BLaER1 (cell line): Measurements from ENCODE around the gene MCHR2.

Source experiments
- H3K27ac ChIP-seq: shearing (Covaris generic); formaldehyde crosslinking; 2 replicates; pipeline ENCODE4 v1.8.1; 2022
- H3K27me3 ChIP-seq: shearing (Covaris generic); formaldehyde crosslinking; 2 replicates; pipeline ENCODE4 v1.8.1; 2022
- H3K36me3 ChIP-seq: shearing (Covaris generic); formaldehyde crosslinking; 2 replicates; pipeline ENCODE4 v1.8.1; 2022
- H3K4me1 ChIP-seq: shearing (Covaris generic); formaldehyde crosslinking; 2 replicates; pipeline ENCODE4 v1.8.1; 2022
- H3K4me2 ChIP-seq: shearing (Covaris generic); formaldehyde crosslinking; 2 replicates; pipeline ENCODE4 v1.8.1; 2022
- H3K4me3 ChIP-seq: shearing (Covaris generic); formaldehyde crosslinking; 2 replicates; pipeline ENCODE4 v1.8.1; 2022
- H3K9ac ChIP-seq: shearing (Covaris generic); formaldehyde crosslinking; 2 replicates; pipeline ENCODE4 v1.8.1; 2022
- H3K9me3 ChIP-seq: shearing (Covaris generic); formaldehyde crosslinking; 2 replicates; pipeline ENCODE4 v1.8.1; 2022
- H4K20me1 ChIP-seq: shearing (Covaris generic); formaldehyde crosslinking; 2 replicates; pipeline ENCODE4 v1.8.1; 2022
- Cebpa-rat ChIP-seq: shearing (Covaris generic); IDR thresholded peaks from 2 replicates; pipeline ENCODE4 v1.8.1; 2022

The MCHR2 gene

GRCh38 chr6:99991955-99992354 lies 2.1 kb downstream of the MCHR2 start:
- no peaks in the 10 kb centered on the region for H3K27me3 ChIP-seq

GRCh38 chr6:99980741-99981140 lies 13.3 kb downstream of the MCHR2 start:
- H3K27me3 ChIP-seq, result no peaks in the 10 kb centered on the region
- no peaks in the 10 kb centered on the region for H3K36me3 ChIP-seq
- no peak overlapping the region for H3K4me3 ChIP-seq

More at GRCh38 chr6:99991955-99992354, 2.1 kb downstream of the MCHR2 start:
- no peaks in the 10 kb centered on the region for H3K36me3 ChIP-seq
- no peak overlapping the region for H3K4me2 ChIP-seq
- peaks cover 13% of the 10 kb centered on the region for H3K9me3 ChIP-seq
- no peaks in the 10 kb centered on the region for H3K4me1 ChIP-seq
- TF ChIP-seq Cebpa-rat, result no peak
- H3K27ac ChIP-seq, result no peak overlapping the region
- H4K20me1 ChIP-seq, result no peaks in the 10 kb centered on the region
- no peak overlapping the region for H3K9ac ChIP-seq
- no peak overlapping the region for H3K4me3 ChIP-seq

GRCh38 chr6:99979953-99980352 lies 14.1 kb downstream of the MCHR2 start:
- Histone ChIP-seq H3K4me3 (no peak overlapping the region), H3K4me1 (no peaks in the 10 kb centered on the region), H3K27me3 (no peaks in the 10 kb centered on the region), H3K27ac (no peak overlapping the region), H4K20me1 (no peaks in the 10 kb centered on the region), H3K9ac (no peak overlapping the region), H3K9me3 (no peaks in the 10 kb centered on the region), H3K4me2 (no peak overlapping the region), H3K36me3 (no peaks in the 10 kb centered on the region)
- TF ChIP-seq Cebpa-rat, result no peak

More at GRCh38 chr6:99980741-99981140, 13.3 kb downstream of the MCHR2 start:
- no peak overlapping the region for H3K27ac ChIP-seq
- no peak overlapping the region for H3K9ac ChIP-seq
- H3K9me3 ChIP-seq, result no peaks in the 10 kb centered on the region
- no peaks in the 10 kb centered on the region for H4K20me1 ChIP-seq
- no peak overlapping the region for H3K4me2 ChIP-seq
- no peak for TF ChIP-seq Cebpa-rat
- no peaks in the 10 kb centered on the region for H3K4me1 ChIP-seq

GRCh38 chr6:99967052-99967451 lies 27.0 kb downstream of the MCHR2 start:
- no peak for TF ChIP-seq Cebpa-rat
- Histone ChIP-seq H3K36me3 (no peaks in the 10 kb centered on the region), H3K9me3 (no peaks in the 10 kb centered on the region), H3K4me1 (no peaks in the 10 kb centered on the region), H3K27me3 (no peaks in the 10 kb centered on the region), H3K4me3 (no peak overlapping the region), H3K27ac (no peak overlapping the region), H4K20me1 (no peaks in the 10 kb centered on the region), H3K9ac (no peak overlapping the region), H3K4me2 (no peak overlapping the region)

- Histone ChIP-seq H4K20me1 (no peaks in the 10 kb centered on the region), H3K27ac (no peak overlapping the region), H3K36me3 (no peaks in the 10 kb centered on the region), H3K9ac (no peak overlapping the region), H3K9me3 (peaks cover 27% of the 10 kb centered on the region), H3K4me2 (no peak overlapping the region), H3K4me3 (no peak overlapping the region), H3K27me3 (no peaks in the 10 kb centered on the region), H3K4me1 (no peaks in the 10 kb centered on the region)
- no peak for TF ChIP-seq Cebpa-rat
Observed at GRCh38 chr6:99960027-99960426, 34.0 kb downstream of the MCHR2 start.

GRCh38 chr6:99951016-99951805 lies 42.8 kb downstream of the MCHR2 start:
- Histone ChIP-seq H3K9me3 (no peaks in the 10 kb centered on the region), H3K4me2 (no peak overlapping the region), H3K27ac (no peak overlapping the region), H3K4me1 (no peaks in the 10 kb centered on the region), H3K36me3 (no peaks in the 10 kb centered on the region), H3K9ac (no peak overlapping the region), H4K20me1 (no peaks in the 10 kb centered on the region), H3K27me3 (no peaks in the 10 kb centered on the region), H3K4me3 (no peak overlapping the region)
- no peak for TF ChIP-seq Cebpa-rat

- Histone ChIP-seq H4K20me1 (no peaks in the 10 kb centered on the region), H3K4me2 (no peak overlapping the region), H3K4me3 (no peak overlapping the region), H3K4me1 (no peaks in the 10 kb centered on the region), H3K27me3 (no peaks in the 10 kb centered on the region), H3K36me3 (no peaks in the 10 kb centered on the region), H3K27ac (no peak overlapping the region), H3K9me3 (no peaks in the 10 kb centered on the region), H3K9ac (no peak overlapping the region)
- TF ChIP-seq Cebpa-rat, result no peak
Observed at GRCh38 chr6:99946005-99946404, 48.0 kb downstream of the MCHR2 start.

GRCh38 chr6:99943846-99944245 lies 50.2 kb downstream of the MCHR2 start:
- Histone ChIP-seq H3K36me3 (no peaks in the 10 kb centered on the region), H3K9ac (no peak overlapping the region), H3K4me2 (no peak overlapping the region), H3K9me3 (no peaks in the 10 kb centered on the region), H3K4me3 (no peak overlapping the region), H3K27me3 (no peaks in the 10 kb centered on the region), H3K27ac (no peak overlapping the region), H3K4me1 (no peaks in the 10 kb centered on the region), H4K20me1 (no peaks in the 10 kb centered on the region)
- no peak for TF ChIP-seq Cebpa-rat

GRCh38 chr6:99940582-99940981 lies 53.4 kb downstream of the MCHR2 start:
- H3K27ac ChIP-seq, result no peak overlapping the region
- H3K9me3 ChIP-seq, result no peaks in the 10 kb centered on the region
- no peaks in the 10 kb centered on the region for H3K36me3 ChIP-seq
- no peaks in the 10 kb centered on the region for H3K27me3 ChIP-seq
- H3K4me2 ChIP-seq, result no peak overlapping the region
- TF ChIP-seq Cebpa-rat, result no peak
- H3K9ac ChIP-seq, result no peak overlapping the region
- no peaks in the 10 kb centered on the region for H3K4me1 ChIP-seq
- no peaks in the 10 kb centered on the region for H4K20me1 ChIP-seq
- H3K4me3 ChIP-seq, result no peak overlapping the region

- Histone ChIP-seq H3K27me3 (no peaks in the 10 kb centered on the region), H3K4me2 (no peak overlapping the region), H3K4me3 (no peak overlapping the region), H3K27ac (no peak overlapping the region), H3K9ac (no peak overlapping the region), H4K20me1 (no peaks in the 10 kb centered on the region), H3K36me3 (no peaks in the 10 kb centered on the region), H3K9me3 (no peaks in the 10 kb centered on the region), H3K4me1 (no peaks in the 10 kb centered on the region)
- no peak for TF ChIP-seq Cebpa-rat
Observed at GRCh38 chr6:99933129-99933528, 60.9 kb downstream of the MCHR2 start.
